SK-N-SH (cell line): ENCODE measurements around the gene CEACAM3. TPM values are rescaled to one million over a fixed set of nuclear protein-coding genes. Genes with fewer than 3 reads are reported as not detected.
"Not testable (repeated sequence)": the region's sequence is repeated elsewhere in the genome, so short reads cannot be mapped to it uniquely, and the experiment has no call there.

ENCODE experiments used
- CTCF ChIA-PET: fragments of 300-600, 350-600 bp; formaldehyde crosslinking; extraction: SDS; loops from one replicate; lab custom pipeline; 2021; lab: Yijun Ruan, JAX
- POLR2A ChIA-PET: fragments of 350-600 bp; sonication (Branson Sonifier 250); formaldehyde crosslinking; extraction: SDS; loops from one replicate; lab custom pipeline; 2020; ENCODE audit warnings: antibody characterized with exemption, inconsistent platforms; lab: Yijun Ruan, JAX
- DNase-seq: peaks from one replicate; pipeline ENCODE4 v3.0.0; 2012
- H2AFZ ChIP-seq: fragments of 200-600 bp; sonication (generic); 2 replicates; pipeline ENCODE4 v1.8.1; 2016; ENCODE audit warnings: antibody characterized with exemption, mild to moderate bottlenecking, low read depth
- H3F3A ChIP-seq: fragments of 200-600 bp; sonication (generic); replicated peaks from 2 replicates; pipeline ENCODE3; 2016; ENCODE audit warnings: antibody characterized with exemption, mild to moderate bottlenecking; ENCODE audit not compliant: insufficient read depth
- H3K27ac ChIP-seq, 2 experiments: fragments of 200-500 bp in 1 of 2; fragments of 200-600 bp in 1 of 2; sonication (Bioruptor generic) in 1 of 2; sonication (generic), shearing (Covaris generic) in 1 of 2; 2 replicates each; pipeline versions ENCODE4 v1.5.1 to v1.6.1; 2014 to 2016; ENCODE audit warnings: low read depth in 2 of 2, inconsistent platforms in 1 of 2, low read length in 1 of 2, mild to moderate bottlenecking in 1 of 2, mixed read lengths in 1 of 2
- H3K27me3 ChIP-seq: fragments of 200-600 bp; sonication (generic), shearing (Covaris generic); 2 replicates; pipeline ENCODE4 v1.6.1; 2016; ENCODE audit warnings: mixed run types; ENCODE audit not compliant: insufficient read depth
- H3K36me3 ChIP-seq, 2 experiments: fragments of 200-500 bp in 1 of 2; fragments of 200-600 bp in 1 of 2; sonication (Bioruptor generic) in 1 of 2; sonication (generic) in 1 of 2; replicated peaks in 1 of 2; 2 replicates each; pipeline versions ENCODE3 to v1.5.1; 2014 to 2016; ENCODE audit warnings: low read length in 1 of 2, mild to moderate bottlenecking in 1 of 2; ENCODE audit not compliant: insufficient read depth in 2 of 2, control insufficient read depth in 1 of 2
- H3K4me1 ChIP-seq, 2 experiments: fragments of 200-500 bp in 1 of 2; fragments of 200-600 bp in 1 of 2; sonication (Bioruptor generic) in 1 of 2; sonication (generic), shearing (Covaris generic) in 1 of 2; 2 replicates each; pipeline versions ENCODE4 v1.5.1 to v1.6.1; 2014 to 2016; ENCODE audit warnings: low read depth in 1 of 2, low read length in 1 of 2, mixed run types in 1 of 2; ENCODE audit not compliant: insufficient read depth in 2 of 2, control insufficient read depth in 1 of 2
- H3K4me2 ChIP-seq: fragments of 200-600 bp; sonication (generic), shearing (Covaris generic); 2 replicates; pipeline ENCODE4 v1.6.1; 2017; ENCODE audit warnings: mixed run types
- H3K4me3 ChIP-seq, 2 experiments: fragments of 200-500 bp in 1 of 2; fragments of 200-600 bp in 1 of 2; sonication (Bioruptor generic) in 1 of 2; sonication (generic), shearing (Covaris generic) in 1 of 2; 2 replicates each; pipeline versions ENCODE4 v1.5.1 to v1.8.1; 2014 to 2016; ENCODE audit warnings: low read depth in 2 of 2, inconsistent platforms in 1 of 2, low read length in 1 of 2, mild to moderate bottlenecking in 1 of 2, mixed read lengths in 1 of 2, moderate library complexity in 1 of 2
- H3K79me2 ChIP-seq: fragments of 200-600 bp; sonication (generic); 2 replicates; pipeline ENCODE4 v1.8.1; 2017; ENCODE audit warnings: mild to moderate bottlenecking; ENCODE audit not compliant: insufficient read depth
- H3K9ac ChIP-seq: fragments of 200-600 bp; sonication (generic); 2 replicates; pipeline ENCODE4 v1.6.1; 2017; ENCODE audit warnings: mixed run types
- H3K9me2 ChIP-seq: fragments of 200-600 bp; sonication (generic); 2 replicates; pipeline ENCODE4 v1.6.1; 2017; ENCODE audit warnings: mixed run types
- H3K9me3 ChIP-seq: fragments of 200-600 bp; sonication (generic); 2 replicates; pipeline ENCODE4 v1.6.1; 2017; ENCODE audit warnings: mixed run types, mild to moderate bottlenecking, moderate library complexity
- H4K20me1 ChIP-seq: fragments of 200-600 bp; sonication (generic); 2 replicates; pipeline ENCODE4 v1.6.1; 2017; ENCODE audit warnings: mild to moderate bottlenecking, mixed run types; ENCODE audit not compliant: insufficient read depth
- WGBS: methylation state at CpG from one replicate; pipeline ENCODE4 v1.1.6; 2017; ENCODE audit warnings: low lambda C conversion rate; 5-methylcytosine and 5-hydroxymethylcytosine counted together
- polyA plus RNA-seq, 3 experiments: library from polyadenylated mRNA; depleted of rRNA; stranded (reverse); fragments of >200 nt; gene quantifications; 2 replicates each; pipeline ENCODE4 v1.2.3, GENCODE V29; 2012
- TF ChIP-seq, protein P1 (sequence below): IDR thresholded peaks from 2 replicates; pipeline ENCODE4; 2012
- TF ChIP-seq, protein P2 (sequence below): IDR thresholded peaks from 2 replicates; pipeline ENCODE4 v1.4.0; 2012; ENCODE audit warnings: low read depth

Gene CEACAM3
- polyA plus RNA-seq, 1 of the 3 experiments (the other 2 are of a cell fraction): not detected

DNA sequence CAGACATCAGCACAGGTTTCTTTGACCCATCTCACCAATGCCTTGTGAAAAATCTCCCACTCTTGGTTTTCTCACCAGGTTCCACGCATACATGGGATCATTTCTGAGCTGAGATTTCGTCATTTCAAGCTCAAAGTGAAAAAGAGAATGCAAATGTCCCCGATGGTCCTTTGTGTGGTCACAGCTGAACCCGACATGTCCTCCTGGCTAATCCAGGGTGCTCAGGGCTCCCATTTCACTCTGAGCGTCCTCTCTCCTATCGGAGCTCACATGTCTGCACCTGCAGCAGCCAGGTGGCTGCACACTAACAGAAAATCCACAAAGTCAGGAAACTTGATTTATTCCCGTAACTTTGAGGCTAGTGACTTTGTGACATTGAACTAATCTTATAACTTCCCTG is 9.3 kb upstream of the CEACAM3 start:
- no peaks in the 10 kb centered on the region for H3K9me2 ChIP-seq
- H4K20me1 ChIP-seq: no peaks in the 10 kb centered on the region
- no peaks in the 10 kb centered on the region for H3K4me1 ChIP-seq
- no peak overlapping the region for H3K4me2 ChIP-seq
- ChIA-PET POLR2A (no interaction called here), CTCF (interaction anchor here (0.9 to 4.3 kb wide), 3 partner anchors 12 to 34 kb away, joined by 3 to 21 read pairs (median 4); partner anchors contain the start of gene CEACAM6)
- H3F3A ChIP-seq: no peaks in the 10 kb centered on the region
- H3K36me3 ChIP-seq: no peaks in the 10 kb centered on the region
- 15% methylated on average over 7 of the region's 7 CpGs for WGBS
- no peak overlapping the region for H2AFZ ChIP-seq
- TF ChIP-seq, protein P1, sequence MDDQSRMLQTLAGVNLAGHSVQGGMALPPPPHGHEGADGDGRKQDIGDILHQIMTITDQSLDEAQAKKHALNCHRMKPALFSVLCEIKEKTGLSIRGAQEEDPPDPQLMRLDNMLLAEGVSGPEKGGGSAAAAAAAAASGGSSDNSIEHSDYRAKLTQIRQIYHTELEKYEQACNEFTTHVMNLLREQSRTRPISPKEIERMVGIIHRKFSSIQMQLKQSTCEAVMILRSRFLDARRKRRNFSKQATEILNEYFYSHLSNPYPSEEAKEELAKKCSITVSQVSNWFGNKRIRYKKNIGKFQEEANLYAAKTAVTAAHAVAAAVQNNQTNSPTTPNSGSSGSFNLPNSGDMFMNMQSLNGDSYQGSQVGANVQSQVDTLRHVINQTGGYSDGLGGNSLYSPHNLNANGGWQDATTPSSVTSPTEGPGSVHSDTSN: no peak
- TF ChIP-seq, protein P2, sequence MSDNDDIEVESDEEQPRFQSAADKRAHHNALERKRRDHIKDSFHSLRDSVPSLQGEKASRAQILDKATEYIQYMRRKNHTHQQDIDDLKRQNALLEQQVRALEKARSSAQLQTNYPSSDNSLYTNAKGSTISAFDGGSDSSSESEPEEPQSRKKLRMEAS: no peak
- H3K9ac ChIP-seq: no peak overlapping the region
- H3K27ac ChIP-seq: no peak overlapping the region
- no peaks in the 10 kb centered on the region for H3K79me2 ChIP-seq
- H3K27me3 ChIP-seq: peaks cover 71% of the 10 kb centered on the region
- no peaks in the 10 kb centered on the region for H3K9me3 ChIP-seq
- no peak overlapping the region for H3K4me3 ChIP-seq
- no peak for DNase-seq

DNA sequence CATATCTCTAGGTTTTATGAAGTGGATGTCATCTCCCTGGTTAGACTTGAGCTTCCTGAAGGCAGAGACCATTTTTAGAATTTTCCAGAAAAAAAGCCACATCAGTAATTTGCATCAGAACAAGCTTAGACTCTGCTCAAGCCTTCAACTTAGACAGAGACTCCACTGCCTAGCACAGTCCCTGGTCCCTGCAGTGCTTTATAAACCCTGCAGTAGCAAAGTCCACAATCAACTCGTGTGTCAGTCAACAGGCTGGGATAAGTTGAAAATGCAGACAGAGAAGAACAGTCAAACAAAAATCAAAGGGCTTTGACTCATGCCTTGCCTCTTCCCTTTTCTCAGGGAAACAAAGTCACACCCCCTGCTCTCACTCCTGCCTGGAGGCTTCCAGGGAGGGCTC is 7.9 kb upstream of the CEACAM3 start:
- H3K4me2 ChIP-seq, H3K9me2 ChIP-seq, H3K9me3 ChIP-seq, H3F3A ChIP-seq, H3K36me3 ChIP-seq, H3K27ac ChIP-seq, DNase-seq, H3K4me1 ChIP-seq, POLR2A ChIA-PET, H3K4me3 ChIP-seq, CTCF ChIA-PET, H2AFZ ChIP-seq, H4K20me1 ChIP-seq, H3K9ac ChIP-seq, H3K79me2 ChIP-seq: not testable (repeated sequence)
- no CpG with 5 or more reads among the region's 1 CpG for WGBS
- peaks cover 72% of the 10 kb centered on the region for H3K27me3 ChIP-seq

DNA sequence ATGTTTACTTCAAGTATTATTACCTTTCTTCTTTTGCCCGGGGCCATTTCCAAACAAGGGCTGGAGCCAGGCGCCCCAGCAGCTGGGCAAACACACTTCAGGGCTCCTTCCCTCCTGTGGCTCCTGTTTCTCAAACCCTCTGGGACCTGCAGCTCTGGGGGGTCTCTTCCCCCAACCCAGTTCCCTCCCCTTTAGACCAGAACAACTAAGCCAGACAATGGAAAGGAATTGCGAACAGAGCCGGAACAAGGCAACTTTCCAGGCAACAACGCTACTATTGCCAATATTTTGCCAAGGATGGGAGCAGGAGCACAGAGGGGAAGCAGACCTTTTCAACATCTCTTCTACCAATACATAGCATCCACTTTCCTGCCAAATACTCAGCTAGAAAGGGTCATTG is 7.3 kb upstream of the CEACAM3 start:
- H2AFZ ChIP-seq, H3K9me2 ChIP-seq, DNase-seq, H3K4me1 ChIP-seq, H3K36me3 ChIP-seq, POLR2A ChIA-PET, H3K4me2 ChIP-seq, H3K9me3 ChIP-seq, H4K20me1 ChIP-seq, H3K27ac ChIP-seq, H3K4me3 ChIP-seq, CTCF ChIA-PET, H3K9ac ChIP-seq, H3K79me2 ChIP-seq, H3F3A ChIP-seq: not testable (repeated sequence)
- peaks cover 71% of the 10 kb centered on the region for H3K27me3 ChIP-seq
- WGBS: 19% methylated on average over 4 of the region's 5 CpGs
